Eye (tissue), 1 donor: ENCODE results near the gene CAPN15.
"Not testable (repeated sequence)": the region's sequence is repeated elsewhere in the genome, so short reads cannot be mapped to it uniquely, and the experiment has no call there.

Source experiments
- DNase-seq: peaks from one replicate; pipeline ENCODE4 v3.0.0-alpha.2; 2015

The CAPN15 gene

GRCh38 chr16:595094-595528 lies 67.6 kb downstream of the CAPN15 start:
- no peak for DNase-seq

GRCh38 chr16:595942-596735 lies 68.6 kb downstream of the CAPN15 start:
- no peak for DNase-seq

- no peak for DNase-seq
These were observed 69.2 kb downstream of the CAPN15 start for GRCh38 chr16:596736-597060.

- not testable (repeated sequence) for DNase-seq
These were observed 70.1 kb downstream of the CAPN15 start for GRCh38 chr16:597655-598054.

GRCh38 chr16:598823-599739 lies 71.6 kb downstream of the CAPN15 start:
- no peak for DNase-seq

GRCh38 chr16:600781-601180 lies 73.3 kb downstream of the CAPN15 start:
- DNase-seq, result peak; percentile 32

GRCh38 chr16:603933-604332 lies 76.4 kb downstream of the CAPN15 start:
- no peak for DNase-seq
